ENCODE data around the gene CDC123.

DNA sequence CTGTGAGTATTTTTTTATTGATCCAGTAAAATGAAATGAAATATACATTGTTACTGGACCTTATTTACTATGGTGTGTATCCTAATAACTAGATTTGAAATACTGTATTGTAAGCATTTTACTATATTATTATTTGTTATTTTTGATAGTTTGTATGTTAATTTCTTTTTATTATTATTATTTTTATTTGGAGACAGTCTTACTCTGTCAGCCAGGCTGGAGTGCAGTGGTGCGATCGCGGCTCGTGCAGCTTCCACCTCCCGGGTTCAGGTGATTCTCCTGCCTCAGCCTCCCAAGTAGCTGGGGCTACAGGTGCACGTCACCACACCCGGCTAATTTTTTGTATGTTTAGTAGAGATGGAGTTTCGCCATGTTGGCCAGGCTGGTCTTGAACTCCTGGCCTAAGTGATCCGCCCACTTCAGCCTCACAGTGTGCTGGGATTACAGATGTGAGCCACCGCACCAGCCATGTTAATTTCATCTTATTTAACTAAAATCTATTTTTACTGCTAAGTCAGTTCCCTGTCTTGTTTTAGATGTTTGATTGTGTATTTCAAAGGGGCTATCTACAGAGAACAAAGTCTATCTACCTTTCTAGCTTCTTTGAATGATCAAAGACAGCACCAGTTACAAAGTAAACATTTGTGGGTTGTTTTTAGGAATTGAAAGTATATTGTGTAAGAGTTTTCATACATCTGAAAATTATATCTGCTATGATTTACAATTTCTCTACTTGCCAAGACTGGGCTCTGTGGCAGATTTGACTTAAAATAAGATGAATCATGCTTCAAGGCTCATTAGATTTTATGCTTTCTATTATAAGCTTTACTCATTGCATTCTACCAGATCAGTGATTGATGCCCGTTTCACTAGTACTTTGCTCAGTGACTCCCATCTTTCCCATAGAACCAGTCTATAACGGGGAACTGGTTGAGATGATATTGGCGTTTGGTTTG, 41.6 kb downstream of the CDC123 start:
- TF ChIP-seq, protein P1, sequence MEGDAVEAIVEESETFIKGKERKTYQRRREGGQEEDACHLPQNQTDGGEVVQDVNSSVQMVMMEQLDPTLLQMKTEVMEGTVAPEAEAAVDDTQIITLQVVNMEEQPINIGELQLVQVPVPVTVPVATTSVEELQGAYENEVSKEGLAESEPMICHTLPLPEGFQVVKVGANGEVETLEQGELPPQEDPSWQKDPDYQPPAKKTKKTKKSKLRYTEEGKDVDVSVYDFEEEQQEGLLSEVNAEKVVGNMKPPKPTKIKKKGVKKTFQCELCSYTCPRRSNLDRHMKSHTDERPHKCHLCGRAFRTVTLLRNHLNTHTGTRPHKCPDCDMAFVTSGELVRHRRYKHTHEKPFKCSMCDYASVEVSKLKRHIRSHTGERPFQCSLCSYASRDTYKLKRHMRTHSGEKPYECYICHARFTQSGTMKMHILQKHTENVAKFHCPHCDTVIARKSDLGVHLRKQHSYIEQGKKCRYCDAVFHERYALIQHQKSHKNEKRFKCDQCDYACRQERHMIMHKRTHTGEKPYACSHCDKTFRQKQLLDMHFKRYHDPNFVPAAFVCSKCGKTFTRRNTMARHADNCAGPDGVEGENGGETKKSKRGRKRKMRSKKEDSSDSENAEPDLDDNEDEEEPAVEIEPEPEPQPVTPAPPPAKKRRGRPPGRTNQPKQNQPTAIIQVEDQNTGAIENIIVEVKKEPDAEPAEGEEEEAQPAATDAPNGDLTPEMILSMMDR (conservative IDR thresholded peaks at IDR 0.05; ENCODE audit: low read depth, low read length): no peak
- no peak for TF ChIP-seq EZH2 (IDR thresholded peaks at IDR 0.05; ENCODE audit: low read length, unreplicated experiment)
- TF ChIP-seq EZH2phosphoT487 (IDR thresholded peaks at IDR 0.05; ENCODE audit: borderline replicate concordance, low read length): no peak
